ENCODE results near the gene OR5P2. TPM values are rescaled to one million over a fixed set of nuclear protein-coding genes. Genes with fewer than 3 reads are reported as not detected.
"Not testable (repeated sequence)": the region's sequence is repeated elsewhere in the genome, so short reads cannot be mapped to it uniquely, and the experiment has no call there.

OR5P2 gene, protein sequence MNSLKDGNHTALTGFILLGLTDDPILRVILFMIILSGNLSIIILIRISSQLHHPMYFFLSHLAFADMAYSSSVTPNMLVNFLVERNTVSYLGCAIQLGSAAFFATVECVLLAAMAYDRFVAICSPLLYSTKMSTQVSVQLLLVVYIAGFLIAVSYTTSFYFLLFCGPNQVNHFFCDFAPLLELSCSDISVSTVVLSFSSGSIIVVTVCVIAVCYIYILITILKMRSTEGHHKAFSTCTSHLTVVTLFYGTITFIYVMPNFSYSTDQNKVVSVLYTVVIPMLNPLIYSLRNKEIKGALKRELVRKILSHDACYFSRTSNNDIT
- total RNA-seq (not detected), polyA plus RNA-seq (not detected)
- long read RNA-seq, donor 1 = 0 reads
- long read RNA-seq, donor 2 = 0 reads
- long read RNA-seq, donor 3 = 0 reads
- long read RNA-seq, donor 4 = 0 reads
- long read RNA-seq, donor 5 = 0 reads
- long read RNA-seq, donor 6 = 0 reads
- long read RNA-seq, donor 7 = 0 reads
- long read RNA-seq, donor 8 = 0 reads
- long read RNA-seq, donor 9 = 0 reads
- long read RNA-seq, donor 10 = 0 reads

DNA sequence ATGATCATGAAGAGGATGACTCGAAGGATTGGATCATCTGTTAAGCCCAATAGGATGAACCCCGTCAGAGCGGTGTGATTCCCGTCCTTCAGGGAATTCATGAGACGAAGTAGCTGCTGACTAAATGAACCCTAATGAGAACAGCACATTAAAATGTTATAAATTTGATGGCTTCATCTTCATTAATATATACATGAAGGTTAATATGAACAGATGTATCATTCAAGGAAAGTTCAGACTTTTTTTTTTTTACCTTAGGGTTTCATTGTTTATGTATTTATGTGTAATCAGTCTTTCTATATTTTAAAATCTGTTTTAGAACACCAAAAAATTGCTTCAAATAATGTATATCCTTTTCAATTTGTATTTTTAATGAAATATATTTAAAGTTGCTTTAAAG is at the start of gene OR5P2:
Gene OR5P2, minus strand, starts transcription at position 101 of the 400 bp plus-strand sequence. Its CDS starts 0 bp downstream, at position 101.
- 94% methylated on average over 5 of the region's 5 CpGs for WGBS
- Histone ChIP-seq H3K27ac (ENCODE audit: low read depth in 1 of 2, low read length in 1 of 2) (no peak within 1 kb of the TSS), H3K36me3 (ENCODE audit: control insufficient read depth in 2 of 2, insufficient read depth in 2 of 2, low read length in 1 of 2) (no peaks in the 10 kb centered on the region), H3K9me3 (ENCODE audit: control insufficient read depth in 2 of 2, insufficient read depth in 1 of 2, low read length in 1 of 2) (no peaks in the 10 kb centered on the region), H3K4me1 (ENCODE audit: control insufficient read depth in 2 of 2, insufficient read depth in 2 of 2, low read length in 2 of 2) (no peaks in the 10 kb centered on the region), H3K4me3 (ENCODE audit: low read length in 2 of 2) (no peak within 1 kb of the TSS), H3K27me3 (ENCODE audit: control insufficient read depth in 2 of 2, insufficient read depth in 1 of 2, low read length in 1 of 2) (no peaks in the 10 kb centered on the region)
- no peak for DNase-seq (ENCODE audit: low read depth in 6 of 9, low spot score in 9 of 9)

DNA sequence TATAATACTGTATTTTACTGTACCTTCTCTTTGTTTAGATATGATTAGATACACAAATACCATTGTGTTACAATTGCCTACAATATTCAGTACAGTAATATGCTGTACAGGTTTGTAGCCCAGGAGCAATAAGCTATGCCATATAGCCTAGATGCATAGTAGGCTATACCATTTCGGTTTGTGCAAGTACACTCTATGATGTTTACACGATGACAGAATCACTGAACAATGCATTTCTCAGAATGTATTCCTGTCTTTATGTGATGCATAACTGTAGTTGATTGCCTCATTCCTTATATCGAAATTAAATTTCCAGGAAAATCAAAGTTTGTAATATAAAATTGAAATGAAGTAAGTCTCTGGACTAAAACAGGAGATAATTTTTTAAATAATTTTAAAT is 49.3 kb upstream of the OR5P2 start:
- 93% methylated on average over 3 of the region's 3 CpGs for WGBS
- H3K4me3 ChIP-seq (ENCODE audit: low read length in 2 of 2) = no peak overlapping the region
- DNase-seq (ENCODE audit: low read depth in 6 of 9, low spot score in 9 of 9) = no peak
- H3K9me3 ChIP-seq (ENCODE audit: control insufficient read depth in 2 of 2, insufficient read depth in 1 of 2, low read length in 1 of 2) = no peaks in the 10 kb centered on the region
- H3K27ac ChIP-seq (ENCODE audit: low read depth in 1 of 2, low read length in 1 of 2) = no peak overlapping the region
- H3K27me3 ChIP-seq (ENCODE audit: control insufficient read depth in 2 of 2, insufficient read depth in 1 of 2, low read length in 1 of 2) = no peaks in the 10 kb centered on the region
- H3K36me3 ChIP-seq (ENCODE audit: control insufficient read depth in 2 of 2, insufficient read depth in 2 of 2, low read length in 1 of 2) = no peaks in the 10 kb centered on the region
- no peaks in the 10 kb centered on the region for H3K4me1 ChIP-seq (ENCODE audit: control insufficient read depth in 2 of 2, insufficient read depth in 2 of 2, low read length in 2 of 2)

DNA sequence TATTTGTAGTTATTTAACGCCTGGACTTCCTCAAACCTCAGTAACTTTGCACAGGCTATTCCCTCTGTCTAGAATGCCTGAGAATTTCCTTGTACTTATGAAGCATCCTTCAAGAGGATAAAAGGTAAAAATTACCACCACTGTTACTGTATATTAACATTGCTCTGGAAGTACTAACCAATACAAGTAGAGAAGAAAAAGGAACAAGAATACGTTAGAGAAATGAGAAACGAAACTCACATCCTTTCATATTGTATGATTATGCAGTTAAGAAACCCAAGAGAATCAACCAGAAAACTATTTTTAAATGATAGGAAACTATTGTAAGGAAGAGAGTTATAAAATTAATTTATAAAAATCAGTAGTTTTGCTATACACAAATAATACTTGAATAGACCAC is 48.2 kb upstream of the OR5P2 start:
- no peaks in the 10 kb centered on the region for H3K9me3 ChIP-seq (ENCODE audit: control insufficient read depth in 2 of 2, insufficient read depth in 1 of 2, low read length in 1 of 2)
- H3K27me3 ChIP-seq (ENCODE audit: control insufficient read depth in 2 of 2, insufficient read depth in 1 of 2, low read length in 1 of 2) = no peaks in the 10 kb centered on the region
- no peaks in the 10 kb centered on the region for H3K4me1 ChIP-seq (ENCODE audit: control insufficient read depth in 2 of 2, insufficient read depth in 2 of 2, low read length in 2 of 2)
- no peak overlapping the region for H3K4me3 ChIP-seq (ENCODE audit: low read length in 2 of 2)
- DNase-seq (ENCODE audit: low read depth in 6 of 9, low spot score in 9 of 9) = no peak
- no peak overlapping the region for H3K27ac ChIP-seq (ENCODE audit: low read depth in 1 of 2, low read length in 1 of 2)
- WGBS = 48% methylated on average over 3 of the region's 3 CpGs
- no peaks in the 10 kb centered on the region for H3K36me3 ChIP-seq (ENCODE audit: control insufficient read depth in 2 of 2, insufficient read depth in 2 of 2, low read length in 1 of 2)

DNA sequence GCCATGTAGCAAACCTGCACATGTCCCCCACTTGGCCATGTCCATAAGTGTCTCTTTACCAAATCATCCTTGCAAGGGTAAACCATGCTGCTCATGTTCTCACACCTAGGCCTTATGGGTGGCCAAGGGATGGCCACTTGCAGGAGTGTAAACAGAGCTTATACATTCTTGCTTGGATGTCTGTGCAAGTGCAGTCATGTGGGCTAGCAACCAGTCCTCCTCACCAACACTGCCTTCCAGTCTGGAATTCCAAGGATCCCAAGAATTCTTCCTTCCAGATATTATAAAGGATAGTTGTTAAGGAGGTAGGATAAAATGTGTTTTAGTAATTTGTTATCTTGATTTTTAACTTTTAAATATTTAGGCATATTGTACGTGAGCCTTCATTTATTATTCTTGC is 47.8 kb upstream of the OR5P2 start:
- 0% methylated on average over 1 of the region's 1 CpG for WGBS
- no peaks in the 10 kb centered on the region for H3K4me1 ChIP-seq (ENCODE audit: control insufficient read depth in 2 of 2, insufficient read depth in 2 of 2, low read length in 2 of 2)

DNA sequence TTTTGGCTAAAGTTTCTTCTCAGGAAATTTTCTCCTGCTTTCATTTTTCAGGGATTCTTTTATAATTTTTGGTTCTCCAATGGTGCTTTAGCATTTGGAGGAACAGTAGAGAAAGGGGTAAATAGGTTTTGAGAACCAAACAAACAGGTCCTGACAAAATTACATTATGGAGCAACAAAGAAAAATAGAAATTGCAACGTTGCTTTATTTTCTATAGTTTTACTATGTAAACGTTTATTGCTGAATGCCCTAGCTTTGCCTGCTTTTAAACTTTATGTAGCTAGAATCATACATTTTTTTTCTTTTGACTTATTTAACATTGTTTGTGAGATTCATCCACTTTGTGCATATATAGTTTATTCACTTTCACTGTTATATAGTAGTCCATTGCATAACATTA is 43.8 kb upstream of the OR5P2 start:
- Histone ChIP-seq H3K4me3 (ENCODE audit: low read length in 2 of 2) (no peak overlapping the region), H3K27ac (ENCODE audit: low read depth in 1 of 2, low read length in 1 of 2) (no peak overlapping the region), H3K4me1 (ENCODE audit: control insufficient read depth in 2 of 2, insufficient read depth in 2 of 2, low read length in 2 of 2) (no peaks in the 10 kb centered on the region), H3K27me3 (ENCODE audit: control insufficient read depth in 2 of 2, insufficient read depth in 1 of 2, low read length in 1 of 2) (no peaks in the 10 kb centered on the region), H3K36me3 (ENCODE audit: control insufficient read depth in 2 of 2, insufficient read depth in 2 of 2, low read length in 1 of 2) (no peaks in the 10 kb centered on the region), H3K9me3 (ENCODE audit: control insufficient read depth in 2 of 2, insufficient read depth in 1 of 2, low read length in 1 of 2) (no peaks in the 10 kb centered on the region)
- DNase-seq (ENCODE audit: low read depth in 6 of 9, low spot score in 9 of 9) = no peak
- WGBS = 91% methylated on average over 2 of the region's 2 CpGs

More for the DNA sequence above, 47.8 kb upstream of the OR5P2 start:
- no peaks in the 10 kb centered on the region for H3K9me3 ChIP-seq (ENCODE audit: control insufficient read depth in 2 of 2, insufficient read depth in 1 of 2, low read length in 1 of 2)
- DNase-seq (ENCODE audit: low read depth in 6 of 9, low spot score in 9 of 9) = no peak
- H3K4me3 ChIP-seq (ENCODE audit: low read length in 2 of 2) = no peak overlapping the region
- no peaks in the 10 kb centered on the region for H3K36me3 ChIP-seq (ENCODE audit: control insufficient read depth in 2 of 2, insufficient read depth in 2 of 2, low read length in 1 of 2)
- no peak overlapping the region for H3K27ac ChIP-seq (ENCODE audit: low read depth in 1 of 2, low read length in 1 of 2)
- H3K27me3 ChIP-seq (ENCODE audit: control insufficient read depth in 2 of 2, insufficient read depth in 1 of 2, low read length in 1 of 2) = no peaks in the 10 kb centered on the region

DNA sequence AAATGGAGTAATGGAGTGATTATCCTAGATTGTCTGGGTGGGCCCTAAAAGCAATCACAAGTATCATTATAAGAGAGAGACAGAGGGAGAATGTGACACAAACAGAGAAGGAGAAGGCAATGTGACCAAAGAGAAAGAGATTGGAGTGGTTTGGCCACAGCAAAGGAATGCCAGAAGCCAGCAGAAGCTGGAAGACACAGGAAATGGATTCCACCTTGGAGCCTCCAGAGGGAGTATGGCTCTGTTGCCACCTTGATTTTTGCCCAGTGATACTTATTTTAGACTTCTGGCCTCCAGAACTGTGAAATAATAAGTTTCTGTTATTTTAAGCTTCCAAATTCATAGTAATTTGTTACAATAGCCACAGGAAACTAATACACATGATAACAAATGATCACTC is 36.8 kb upstream of the OR5P2 start:
- Histone ChIP-seq H3K4me3 (ENCODE audit: low read length in 2 of 2) (no peak overlapping the region), H3K27me3 (ENCODE audit: control insufficient read depth in 2 of 2, insufficient read depth in 1 of 2, low read length in 1 of 2) (no peaks in the 10 kb centered on the region), H3K4me1 (ENCODE audit: control insufficient read depth in 2 of 2, insufficient read depth in 2 of 2, low read length in 2 of 2) (no peaks in the 10 kb centered on the region), H3K9me3 (ENCODE audit: control insufficient read depth in 2 of 2, insufficient read depth in 1 of 2, low read length in 1 of 2) (no peaks in the 10 kb centered on the region), H3K36me3 (ENCODE audit: control insufficient read depth in 2 of 2, insufficient read depth in 2 of 2, low read length in 1 of 2) (no peaks in the 10 kb centered on the region), H3K27ac (ENCODE audit: low read depth in 1 of 2, low read length in 1 of 2) (no peak overlapping the region)
- DNase-seq (ENCODE audit: low read depth in 6 of 9, low spot score in 9 of 9) = no peak

DNA sequence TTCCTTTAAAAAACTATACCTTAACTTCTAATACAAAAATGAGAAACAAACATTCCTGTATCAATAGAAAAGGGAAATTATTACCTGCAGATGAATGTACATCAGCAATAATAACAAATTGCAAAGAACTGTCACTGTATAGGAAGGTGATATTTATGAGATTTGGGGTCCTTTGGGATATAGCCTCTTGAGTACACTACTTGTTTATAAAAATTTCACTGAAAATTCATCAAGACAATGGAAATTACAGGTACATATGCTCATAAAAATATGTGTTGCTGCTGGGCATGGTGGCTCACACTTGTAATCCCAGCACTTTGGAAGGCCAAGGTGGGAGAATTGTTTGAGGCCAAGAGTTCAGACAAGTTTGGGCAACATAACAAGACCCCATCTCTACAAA is 34.0 kb upstream of the OR5P2 start, which contains the start of gene OR5P3:
Gene OR5P3, minus strand, starts transcription at position 101 of the 400 bp plus-strand sequence.
- Histone ChIP-seq H3K27me3 (ENCODE audit: control insufficient read depth in 2 of 2, insufficient read depth in 1 of 2, low read length in 1 of 2) (no peaks in the 10 kb centered on the region), H3K27ac (ENCODE audit: low read depth in 1 of 2, low read length in 1 of 2) (no peak within 1 kb of the TSS), H3K36me3 (ENCODE audit: control insufficient read depth in 2 of 2, insufficient read depth in 2 of 2, low read length in 1 of 2) (no peaks in the 10 kb centered on the region), H3K9me3 (ENCODE audit: control insufficient read depth in 2 of 2, insufficient read depth in 1 of 2, low read length in 1 of 2) (no peaks in the 10 kb centered on the region), H3K4me3 (ENCODE audit: low read length in 2 of 2) (no peak within 1 kb of the TSS), H3K4me1 (ENCODE audit: control insufficient read depth in 2 of 2, insufficient read depth in 2 of 2, low read length in 2 of 2) (no peaks in the 10 kb centered on the region)
- DNase-seq (ENCODE audit: low read depth in 6 of 9, low spot score in 9 of 9) = no peak

DNA sequence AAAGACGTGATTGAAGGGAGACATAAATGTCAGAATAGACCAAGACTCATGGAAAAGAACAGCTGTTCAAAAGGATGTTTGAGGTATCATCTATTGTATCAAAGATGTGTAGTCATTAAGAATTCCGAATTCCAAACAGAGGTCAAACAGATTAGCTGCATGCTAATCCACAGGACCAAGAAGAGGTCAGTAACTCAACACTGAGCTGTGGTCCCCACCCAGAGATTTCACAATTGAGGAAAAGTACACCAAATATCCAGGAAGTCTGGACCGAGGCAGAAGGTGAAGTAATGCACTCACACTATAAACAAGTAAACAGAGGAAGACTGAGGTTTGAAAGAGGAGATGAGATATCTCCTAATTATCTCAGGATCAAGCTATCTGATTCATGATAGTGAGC is 29.6 kb upstream of the OR5P2 start:
- DNase-seq (ENCODE audit: low read depth in 6 of 9, low spot score in 9 of 9) = no peak
- H3K4me3 ChIP-seq (ENCODE audit: low read length in 2 of 2) = no peak overlapping the region
- no peak overlapping the region for H3K27ac ChIP-seq (ENCODE audit: low read depth in 1 of 2, low read length in 1 of 2)
- 72% methylated on average over 3 of the region's 3 CpGs for WGBS
- no peaks in the 10 kb centered on the region for H3K9me3 ChIP-seq (ENCODE audit: control insufficient read depth in 2 of 2, insufficient read depth in 1 of 2, low read length in 1 of 2)
- H3K27me3 ChIP-seq (ENCODE audit: control insufficient read depth in 2 of 2, insufficient read depth in 1 of 2, low read length in 1 of 2) = no peaks in the 10 kb centered on the region
- no peaks in the 10 kb centered on the region for H3K4me1 ChIP-seq (ENCODE audit: control insufficient read depth in 2 of 2, insufficient read depth in 2 of 2, low read length in 2 of 2)
- H3K36me3 ChIP-seq (ENCODE audit: control insufficient read depth in 2 of 2, insufficient read depth in 2 of 2, low read length in 1 of 2) = no peaks in the 10 kb centered on the region

DNA sequence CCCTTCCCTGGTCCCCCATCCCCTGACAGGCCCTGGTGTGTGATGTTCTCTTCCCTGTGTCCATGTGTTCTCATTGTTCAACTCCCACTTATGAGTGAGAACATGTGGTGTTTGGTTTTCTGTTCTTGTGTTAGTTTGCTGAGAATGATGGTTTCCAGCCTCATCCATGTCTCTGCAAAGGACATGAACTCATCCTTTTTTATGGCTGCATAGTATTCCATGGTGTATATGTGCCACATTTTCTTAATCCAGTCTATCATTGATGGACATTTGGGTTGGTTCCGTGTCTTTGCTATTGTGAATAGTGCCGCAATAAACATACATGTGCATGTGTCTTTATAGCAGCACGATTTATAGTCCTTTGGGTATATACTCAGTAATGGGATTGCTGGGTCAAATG is 23.7 kb upstream of the OR5P2 start:
- H3K4me1 ChIP-seq (ENCODE audit: control insufficient read depth in 2 of 2, insufficient read depth in 2 of 2, low read length in 2 of 2); DNase-seq (ENCODE audit: low read depth in 6 of 9, low spot score in 9 of 9); H3K9me3 ChIP-seq (ENCODE audit: control insufficient read depth in 2 of 2, insufficient read depth in 1 of 2, low read length in 1 of 2); H3K27me3 ChIP-seq (ENCODE audit: control insufficient read depth in 2 of 2, insufficient read depth in 1 of 2, low read length in 1 of 2); H3K4me3 ChIP-seq (ENCODE audit: low read length in 2 of 2); H3K27ac ChIP-seq (ENCODE audit: low read depth in 1 of 2, low read length in 1 of 2); H3K36me3 ChIP-seq (ENCODE audit: control insufficient read depth in 2 of 2, insufficient read depth in 2 of 2, low read length in 1 of 2): not testable (repeated sequence)
- WGBS = 92% methylated on average over 3 of the region's 3 CpGs

Data from thymus (tissue), 14 donors.